ENCODE data around the gene SRF. TPM values are rescaled to one million over a fixed set of nuclear protein-coding genes. Genes with fewer than 3 reads are reported as not detected.

Gene SRF
- polyA plus RNA-seq, 2 donors = 17.1 to 23.7 TPM

GRCh38 chr6:43172104-43173007 is 1.3 kb downstream of the SRF start:
- Histone ChIP-seq H3K27ac (ENCODE audit: low read depth in 2 of 2, low read length in 1 of 2) (peak overlapping the region; percentile 93 to 97), H3K9me3 (ENCODE audit: control insufficient read depth in 2 of 2, insufficient read depth in 1 of 2, low read depth in 1 of 2, low read length in 1 of 2) (no peaks in the 10 kb centered on the region), H3K27me3 (ENCODE audit: control insufficient read depth in 1 of 2, insufficient read depth in 2 of 2, low read length in 2 of 2) (no peaks in the 10 kb centered on the region), H3K4me3 (ENCODE audit: low read depth in 1 of 2, low read length in 2 of 2) (peak overlapping the region; percentile 71 to 95), H3K4me1 (ENCODE audit: control insufficient read depth in 2 of 2, insufficient read depth in 2 of 2, low read length in 1 of 2) (peaks cover 0 to 11% of the 10 kb centered on the region in 2 donors), H3K36me3 (ENCODE audit: control insufficient read depth in 2 of 2, insufficient read depth in 2 of 2, low read length in 1 of 2) (peaks cover 6 to 12% of the 10 kb centered on the region in 2 donors)
- WGBS, 2 donors = 1 to 2% methylated on average over 46 of the region's 46 CpGs

- no peaks in the 10 kb centered on the region for H3K27me3 ChIP-seq (ENCODE audit: control insufficient read depth in 1 of 2, insufficient read depth in 2 of 2, low read length in 2 of 2)
- peaks cover 0 to 11% of the 10 kb centered on the region in 2 donors for H3K4me1 ChIP-seq (ENCODE audit: control insufficient read depth in 2 of 2, insufficient read depth in 2 of 2, low read length in 1 of 2)
- peak overlapping the region; percentile 38 to 71 for H3K4me3 ChIP-seq (ENCODE audit: low read depth in 1 of 2, low read length in 2 of 2)
- peak overlapping the region; percentile 93 to 97 for H3K27ac ChIP-seq (ENCODE audit: low read depth in 2 of 2, low read length in 1 of 2)
- peaks cover 12 to 20% of the 10 kb centered on the region in 2 donors for H3K36me3 ChIP-seq (ENCODE audit: control insufficient read depth in 2 of 2, insufficient read depth in 2 of 2, low read length in 1 of 2)
- 23 to 37% methylated on average over 11 of the region's 11 CpGs for WGBS, 2 donors
- H3K9me3 ChIP-seq (ENCODE audit: control insufficient read depth in 2 of 2, insufficient read depth in 1 of 2, low read depth in 1 of 2, low read length in 1 of 2) = no peaks in the 10 kb centered on the region
These were observed 2.7 kb downstream of the SRF start for GRCh38 chr6:43173591-43174262.

- Histone ChIP-seq H3K9me3 (ENCODE audit: control insufficient read depth in 2 of 2, insufficient read depth in 1 of 2, low read depth in 1 of 2, low read length in 1 of 2) (no peaks in the 10 kb centered on the region), H3K4me1 (ENCODE audit: control insufficient read depth in 2 of 2, insufficient read depth in 2 of 2, low read length in 1 of 2) (peaks cover 2 to 11% of the 10 kb centered on the region in 2 donors), H3K4me3 (ENCODE audit: low read depth in 1 of 2, low read length in 2 of 2) (peak overlapping the region; percentile 38 to 71), H3K27me3 (ENCODE audit: control insufficient read depth in 1 of 2, insufficient read depth in 2 of 2, low read length in 2 of 2) (no peaks in the 10 kb centered on the region), H3K36me3 (ENCODE audit: control insufficient read depth in 2 of 2, insufficient read depth in 2 of 2, low read length in 1 of 2) (peaks cover 18 to 28% of the 10 kb centered on the region in 2 donors), H3K27ac (ENCODE audit: low read depth in 2 of 2, low read length in 1 of 2) (peak overlapping the region; percentile 93 to 97)
- 0 to 1% methylated on average over 29 to 32 of the region's 32 CpGs for WGBS, 2 donors
These were observed 3.4 kb downstream of the SRF start for GRCh38 chr6:43174263-43175112.

GRCh38 chr6:43175676-43176422 is 4.8 kb downstream of the SRF start:
- Histone ChIP-seq H3K4me3 (ENCODE audit: low read depth in 1 of 2, low read length in 2 of 2) (no peak overlapping the region), H3K9me3 (ENCODE audit: control insufficient read depth in 2 of 2, insufficient read depth in 1 of 2, low read depth in 1 of 2, low read length in 1 of 2) (no peaks in the 10 kb centered on the region), H3K4me1 (ENCODE audit: control insufficient read depth in 2 of 2, insufficient read depth in 2 of 2, low read length in 1 of 2) (peaks cover 3 to 9% of the 10 kb centered on the region in 2 donors), H3K27ac (ENCODE audit: low read depth in 2 of 2, low read length in 1 of 2) (peak overlapping the region in 1 of 2 donors; percentile 47), H3K27me3 (ENCODE audit: control insufficient read depth in 1 of 2, insufficient read depth in 2 of 2, low read length in 2 of 2) (no peaks in the 10 kb centered on the region), H3K36me3 (ENCODE audit: control insufficient read depth in 2 of 2, insufficient read depth in 2 of 2, low read length in 1 of 2) (peaks cover 20 to 32% of the 10 kb centered on the region in 2 donors)
- 87 to 89% methylated on average over 11 of the region's 11 CpGs for WGBS, 2 donors

- peaks cover 20 to 34% of the 10 kb centered on the region in 2 donors for H3K36me3 ChIP-seq (ENCODE audit: control insufficient read depth in 2 of 2, insufficient read depth in 2 of 2, low read length in 1 of 2)
- H3K4me1 ChIP-seq (ENCODE audit: control insufficient read depth in 2 of 2, insufficient read depth in 2 of 2, low read length in 1 of 2) = peaks cover 3 to 9% of the 10 kb centered on the region in 2 donors
- no peaks in the 10 kb centered on the region for H3K9me3 ChIP-seq (ENCODE audit: control insufficient read depth in 2 of 2, insufficient read depth in 1 of 2, low read depth in 1 of 2, low read length in 1 of 2)
- H3K27ac ChIP-seq (ENCODE audit: low read depth in 2 of 2, low read length in 1 of 2) = no peak overlapping the region
- H3K27me3 ChIP-seq (ENCODE audit: control insufficient read depth in 1 of 2, insufficient read depth in 2 of 2, low read length in 2 of 2) = no peaks in the 10 kb centered on the region
- H3K4me3 ChIP-seq (ENCODE audit: low read depth in 1 of 2, low read length in 2 of 2) = no peak overlapping the region
- WGBS, 2 donors = 93 to 95% methylated on average over 6 of the region's 6 CpGs
These were observed 5.3 kb downstream of the SRF start for GRCh38 chr6:43176423-43176786.

GRCh38 chr6:43178150-43178549 is 7.1 kb downstream of the SRF start:
- Histone ChIP-seq H3K27ac (ENCODE audit: low read depth in 2 of 2, low read length in 1 of 2) (no peak overlapping the region), H3K4me1 (ENCODE audit: control insufficient read depth in 2 of 2, insufficient read depth in 2 of 2, low read length in 1 of 2) (peaks cover 3 to 6% of the 10 kb centered on the region in 2 donors), H3K36me3 (ENCODE audit: control insufficient read depth in 2 of 2, insufficient read depth in 2 of 2, low read length in 1 of 2) (peaks cover 20 to 34% of the 10 kb centered on the region in 2 donors), H3K27me3 (ENCODE audit: control insufficient read depth in 1 of 2, insufficient read depth in 2 of 2, low read length in 2 of 2) (no peaks in the 10 kb centered on the region), H3K4me3 (ENCODE audit: low read depth in 1 of 2, low read length in 2 of 2) (no peak overlapping the region), H3K9me3 (ENCODE audit: control insufficient read depth in 2 of 2, insufficient read depth in 1 of 2, low read depth in 1 of 2, low read length in 1 of 2) (no peaks in the 10 kb centered on the region)
- 85 to 90% methylated on average over 12 of the region's 12 CpGs for WGBS, 2 donors

GRCh38 chr6:43178951-43179830 is 8.1 kb downstream of the SRF start:
- no peak overlapping the region for H3K27ac ChIP-seq (ENCODE audit: low read depth in 2 of 2, low read length in 1 of 2)
- H3K27me3 ChIP-seq (ENCODE audit: control insufficient read depth in 1 of 2, insufficient read depth in 2 of 2, low read length in 2 of 2) = no peaks in the 10 kb centered on the region
- H3K4me3 ChIP-seq (ENCODE audit: low read depth in 1 of 2, low read length in 2 of 2) = no peak overlapping the region
- H3K36me3 ChIP-seq (ENCODE audit: control insufficient read depth in 2 of 2, insufficient read depth in 2 of 2, low read length in 1 of 2) = peaks cover 20 to 35% of the 10 kb centered on the region in 2 donors
- peaks cover 3 to 4% of the 10 kb centered on the region in 2 donors for H3K4me1 ChIP-seq (ENCODE audit: control insufficient read depth in 2 of 2, insufficient read depth in 2 of 2, low read length in 1 of 2)
- H3K9me3 ChIP-seq (ENCODE audit: control insufficient read depth in 2 of 2, insufficient read depth in 1 of 2, low read depth in 1 of 2, low read length in 1 of 2) = no peaks in the 10 kb centered on the region
- WGBS, 2 donors = 88 to 92% methylated on average over 20 of the region's 20 CpGs

GRCh38 chr6:43180058-43180457 is 9.0 kb downstream of the SRF start:
- H3K4me1 ChIP-seq (ENCODE audit: control insufficient read depth in 2 of 2, insufficient read depth in 2 of 2, low read length in 1 of 2) = peaks cover 5 to 6% of the 10 kb centered on the region in 2 donors
- peaks cover 20 to 41% of the 10 kb centered on the region in 2 donors for H3K36me3 ChIP-seq (ENCODE audit: control insufficient read depth in 2 of 2, insufficient read depth in 2 of 2, low read length in 1 of 2)
- WGBS, 2 donors = 75 to 80% methylated on average over 7 of the region's 7 CpGs
- no peak overlapping the region for H3K4me3 ChIP-seq (ENCODE audit: low read depth in 1 of 2, low read length in 2 of 2)
- no peak overlapping the region for H3K27ac ChIP-seq (ENCODE audit: low read depth in 2 of 2, low read length in 1 of 2)
- no peaks in the 10 kb centered on the region for H3K9me3 ChIP-seq (ENCODE audit: control insufficient read depth in 2 of 2, insufficient read depth in 1 of 2, low read depth in 1 of 2, low read length in 1 of 2)
- no peaks in the 10 kb centered on the region for H3K27me3 ChIP-seq (ENCODE audit: control insufficient read depth in 1 of 2, insufficient read depth in 2 of 2, low read length in 2 of 2)

Measured in esophagus (tissue), 2 donors.